RWPE2 (cell line): ENCODE measurements around the gene WDR36.

Experiments used
- ATAC-seq: fragments of 200-7000 bp; cut with Tn5 transposase; 3 replicates; pipeline ENCODE4 v1.9.1; 2021; ENCODE audit warnings: low read depth
- DNase-seq: peaks from one replicate; pipeline ENCODE4 v3.0.0-alpha.2; 2020; ENCODE audit warnings: low spot score
- H3K27ac ChIP-seq: fragments of 450-650 bp; 2 replicates; pipeline ENCODE4 v1.5.1; 2017; ENCODE audit warnings: mild to moderate bottlenecking; ENCODE audit not compliant: poor library complexity, severe bottlenecking
- H3K27me3 ChIP-seq: fragments of 250-450 bp; sonication (Bioruptor Pico); 2 replicates; pipeline ENCODE4 v1.5.1; 2021; ENCODE audit warnings: mild to moderate bottlenecking, moderate library complexity; ENCODE audit not compliant: insufficient read depth, poor library complexity, severe bottlenecking
- H3K36me3 ChIP-seq: fragments of 250-450 bp; sonication (Bioruptor Pico); 2 replicates; pipeline ENCODE4 v1.5.1; 2020; ENCODE audit warnings: low read depth, mild to moderate bottlenecking, moderate library complexity
- H3K4me1 ChIP-seq: fragments of 250-450 bp; sonication (Bioruptor Pico); 2 replicates; pipeline ENCODE4 v1.5.1; 2021; ENCODE audit warnings: mild to moderate bottlenecking, moderate library complexity; ENCODE audit not compliant: insufficient read depth, poor library complexity, severe bottlenecking
- H3K4me3 ChIP-seq: fragments of 250-450 bp; sonication (Bioruptor Pico); 2 replicates; pipeline ENCODE4 v1.5.1; 2021; ENCODE audit warnings: mild to moderate bottlenecking, moderate library complexity; ENCODE audit not compliant: severe bottlenecking
- H3K9me3 ChIP-seq: fragments of 250-450 bp; sonication (Bioruptor Pico); 2 replicates; pipeline ENCODE4 v1.5.1; 2021; ENCODE audit warnings: mild to moderate bottlenecking, moderate library complexity; ENCODE audit not compliant: severe bottlenecking
- CTCF ChIP-seq: fragments of 450-650 bp; IDR thresholded peaks from one replicate; pipeline ENCODE4 v1.5.1; 2017; ENCODE audit warnings: mild to moderate bottlenecking, moderate library complexity; ENCODE audit not compliant: poor library complexity, severe bottlenecking

WDR36 gene

GRCh38 chr5:111113678-111114077 is 21.5 kb downstream of the WDR36 start:
- H3K4me1 ChIP-seq = no peaks in the 10 kb centered on the region
- no peak for DNase-seq
- no peak for ATAC-seq
- H3K27me3 ChIP-seq = no peaks in the 10 kb centered on the region
- H3K36me3 ChIP-seq = peaks cover 96% of the 10 kb centered on the region
- H3K9me3 ChIP-seq = no peaks in the 10 kb centered on the region
- no peak for TF ChIP-seq CTCF
- H3K4me3 ChIP-seq = no peak overlapping the region
- no peak overlapping the region for H3K27ac ChIP-seq

- DNase-seq (no peak), ATAC-seq (no peak)
- Histone ChIP-seq H3K27ac (no peak overlapping the region), H3K9me3 (no peaks in the 10 kb centered on the region), H3K4me3 (no peak overlapping the region), H3K27me3 (no peaks in the 10 kb centered on the region), H3K36me3 (peaks cover 96% of the 10 kb centered on the region), H3K4me1 (no peaks in the 10 kb centered on the region)
- TF ChIP-seq CTCF = no peak
These were observed 23.1 kb downstream of the WDR36 start for GRCh38 chr5:111115229-111115628.

GRCh38 chr5:111116550-111116949 is 24.4 kb downstream of the WDR36 start:
- no peaks in the 10 kb centered on the region for H3K4me1 ChIP-seq
- H3K36me3 ChIP-seq = peaks cover 96% of the 10 kb centered on the region
- H3K27me3 ChIP-seq = no peaks in the 10 kb centered on the region
- no peak for TF ChIP-seq CTCF
- H3K9me3 ChIP-seq = no peaks in the 10 kb centered on the region
- H3K27ac ChIP-seq = no peak overlapping the region
- DNase-seq (no peak), ATAC-seq (no peak)
- H3K4me3 ChIP-seq = no peak overlapping the region

GRCh38 chr5:111117136-111117535 is 25.0 kb downstream of the WDR36 start:
- Histone ChIP-seq H3K27me3 (no peaks in the 10 kb centered on the region), H3K4me3 (no peak overlapping the region), H3K9me3 (no peaks in the 10 kb centered on the region), H3K27ac (no peak overlapping the region), H3K4me1 (no peaks in the 10 kb centered on the region), H3K36me3 (peaks cover 96% of the 10 kb centered on the region)
- no peak for TF ChIP-seq CTCF
- DNase-seq (no peak), ATAC-seq (no peak)

- DNase-seq = no peak
- TF ChIP-seq CTCF = no peak
- Histone ChIP-seq H3K27ac (no peak overlapping the region), H3K9me3 (no peaks in the 10 kb centered on the region), H3K36me3 (peaks cover 98% of the 10 kb centered on the region), H3K27me3 (no peaks in the 10 kb centered on the region), H3K4me1 (no peaks in the 10 kb centered on the region), H3K4me3 (no peak overlapping the region)
- ATAC-seq = no peak
These were observed 27.1 kb downstream of the WDR36 start for GRCh38 chr5:111119221-111119620.
